ENCODE results near the gene ACOX3.

The ACOX3 gene

DNA sequence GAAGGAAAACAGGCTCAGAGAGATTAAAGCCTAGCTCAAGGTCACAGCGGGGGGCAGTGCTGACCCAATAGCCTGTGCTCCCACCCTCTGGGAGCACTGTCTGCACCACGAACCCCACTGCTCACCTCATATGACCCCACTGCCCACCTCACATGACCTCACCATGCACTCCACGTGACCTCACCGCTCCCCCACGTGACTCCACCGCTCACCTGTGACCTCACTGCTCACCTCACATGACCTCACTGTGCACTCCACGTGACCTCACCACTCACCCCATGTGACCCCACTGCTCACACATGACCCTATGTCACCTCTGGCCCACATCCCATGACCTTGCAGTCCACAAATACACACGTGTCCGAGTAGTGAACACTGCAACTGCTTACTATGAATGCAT, 55.4 kb downstream of the ACOX3 start:
- DNase-seq: no peak

DNA sequence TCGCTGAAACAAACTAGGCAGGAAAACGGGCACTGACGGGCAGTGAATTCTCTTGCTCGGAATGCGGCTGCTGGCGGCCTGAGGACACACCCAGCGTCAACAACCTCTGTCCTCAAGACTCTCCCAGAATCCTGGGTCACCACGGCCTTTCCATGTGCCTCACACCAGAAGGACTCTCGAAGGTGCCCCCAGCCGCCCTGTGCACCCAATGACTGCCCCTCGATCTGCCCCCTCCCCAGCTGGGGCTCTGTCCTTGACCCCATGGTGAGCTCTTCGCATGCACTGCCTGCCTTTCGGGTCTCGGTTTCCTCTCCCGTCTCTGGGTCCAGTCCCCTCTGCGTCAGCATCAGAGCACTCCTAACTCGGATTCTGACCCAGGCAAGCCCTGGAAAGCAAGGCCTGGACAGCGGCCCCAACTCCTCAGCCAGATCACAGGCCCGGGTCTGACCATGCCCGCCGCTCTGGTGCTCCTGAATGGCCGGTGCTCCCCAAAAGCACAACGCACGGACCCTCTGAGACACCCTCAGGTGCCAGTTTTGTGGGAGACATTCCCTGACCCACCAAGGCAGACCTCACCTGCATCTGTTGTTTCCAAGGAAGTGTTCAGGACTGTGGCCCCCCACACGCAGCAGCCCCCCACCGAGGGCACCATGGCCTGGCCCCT, 56.0 kb downstream of the ACOX3 start:
- no peak for DNase-seq

DNA sequence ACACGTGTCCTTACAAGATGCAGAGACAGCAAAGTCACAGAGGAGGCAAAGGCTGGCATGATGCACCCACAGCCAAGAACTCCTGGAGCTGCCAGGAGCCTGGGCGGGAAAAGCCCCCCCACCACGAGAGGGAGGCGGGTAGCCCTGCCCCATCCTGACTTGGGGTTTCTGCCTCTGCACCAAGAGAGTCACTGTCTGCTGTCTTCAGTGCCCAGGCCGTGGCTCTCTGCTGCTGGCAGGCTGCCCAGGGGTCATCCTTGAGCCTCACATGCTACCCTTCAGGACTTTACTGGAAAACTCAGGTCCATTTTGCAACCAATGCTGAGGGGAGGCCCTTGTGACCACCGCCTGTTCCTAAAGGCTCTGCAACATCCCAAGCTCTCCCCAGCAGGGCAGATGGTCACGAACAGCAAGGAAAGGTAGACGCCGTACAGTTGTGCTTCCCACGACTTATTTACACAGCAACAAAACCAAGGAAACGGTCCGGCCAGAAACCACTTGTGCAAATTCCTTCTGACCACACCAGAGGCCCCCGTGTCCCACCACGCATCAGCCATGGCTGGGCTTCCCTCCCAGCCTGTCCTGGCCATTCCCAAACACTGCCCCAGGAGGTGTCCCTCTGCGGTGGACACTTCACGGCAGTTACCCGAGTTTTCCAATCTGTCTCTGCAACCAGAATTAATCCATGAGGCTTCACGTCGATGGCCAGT, 56.9 kb downstream of the ACOX3 start:
- no peak for DNase-seq

- no peak for DNase-seq
Observed at GRCh38 chr4:8383016-8383415, 57.5 kb downstream of the ACOX3 start.

GRCh38 chr4:8381814-8382581, 58.5 kb downstream of the ACOX3 start:
- no peak for DNase-seq

- no peak for DNase-seq
Observed at GRCh38 chr4:8380511-8381415, 59.8 kb downstream of the ACOX3 start.

- DNase-seq: no peak
Observed at GRCh38 chr4:8379771-8380170, 60.8 kb downstream of the ACOX3 start.

DNA sequence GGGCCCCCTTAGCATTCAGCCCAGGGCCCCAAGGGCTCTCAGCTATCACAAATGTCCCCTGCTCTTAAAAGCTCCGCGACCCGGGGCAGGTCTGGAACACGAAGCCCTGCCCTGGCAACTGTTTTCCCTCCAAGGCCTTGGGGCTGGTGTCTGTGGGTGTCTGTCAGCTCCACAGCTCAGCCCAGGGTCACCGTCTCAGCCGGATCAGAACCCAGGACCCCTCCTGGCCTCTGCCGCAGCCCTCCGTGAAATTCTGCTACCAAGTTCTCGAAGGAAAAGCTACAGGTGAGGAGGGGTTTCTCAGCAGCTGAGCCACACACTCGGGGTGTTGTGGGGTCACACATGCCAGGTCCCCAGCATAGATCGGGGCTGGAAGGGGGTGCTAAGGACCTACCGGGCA, 61.2 kb downstream of the ACOX3 start:
- DNase-seq: no peak

DNA sequence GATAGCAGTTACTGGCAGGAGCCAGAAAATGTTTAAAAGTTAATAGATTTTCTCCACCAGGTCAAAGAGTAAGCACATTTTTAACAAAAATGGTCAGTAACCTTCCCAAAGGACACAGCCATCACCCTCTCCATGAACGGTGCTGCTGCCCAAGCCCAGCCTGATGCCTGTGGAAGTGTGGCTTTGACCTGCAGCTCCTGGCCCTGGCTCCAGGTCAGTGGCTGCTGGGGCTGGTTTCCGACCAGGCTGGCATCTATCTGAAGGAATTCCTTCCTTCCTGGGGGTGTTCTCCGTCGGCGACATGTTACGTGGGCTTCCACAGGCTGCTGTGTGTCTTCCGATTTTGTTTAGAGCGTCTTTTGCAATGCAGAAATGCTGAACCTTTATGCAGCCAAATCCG, 61.7 kb downstream of the ACOX3 start:
- no peak for DNase-seq

DNA sequence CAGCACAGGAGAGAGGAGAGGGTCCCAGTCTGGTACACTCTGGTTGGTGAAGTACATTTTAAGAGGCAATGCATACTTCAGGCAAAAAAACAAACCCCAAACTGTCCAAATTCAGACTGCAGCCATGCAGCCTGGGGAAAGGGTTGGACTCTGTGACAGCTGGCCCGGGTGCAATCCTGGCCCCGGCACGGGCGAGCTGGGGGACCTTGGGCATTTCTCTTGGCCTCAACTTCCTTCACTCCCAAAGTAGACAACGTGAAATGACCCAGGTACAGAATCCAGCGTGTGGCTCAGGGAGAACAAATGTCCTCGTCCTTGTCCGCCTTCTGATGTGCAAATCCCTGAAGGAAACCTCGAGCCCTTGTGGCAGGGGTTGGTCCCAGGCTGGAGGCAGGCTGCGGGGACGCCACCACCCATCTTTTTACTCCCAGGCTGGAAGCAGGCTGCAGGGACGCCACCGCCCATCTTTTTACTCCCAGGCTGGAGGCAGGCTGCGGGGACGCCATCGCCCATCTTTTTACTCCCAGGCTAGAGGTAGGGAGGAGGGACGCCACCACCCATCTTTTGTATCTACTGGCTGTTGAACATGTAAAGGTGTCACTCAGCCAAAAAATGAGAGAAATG, 62.3 kb downstream of the ACOX3 start:
- DNase-seq: no peak

- no peak for DNase-seq
Observed at GRCh38 chr4:8377103-8378075, 63.1 kb downstream of the ACOX3 start.

DNA sequence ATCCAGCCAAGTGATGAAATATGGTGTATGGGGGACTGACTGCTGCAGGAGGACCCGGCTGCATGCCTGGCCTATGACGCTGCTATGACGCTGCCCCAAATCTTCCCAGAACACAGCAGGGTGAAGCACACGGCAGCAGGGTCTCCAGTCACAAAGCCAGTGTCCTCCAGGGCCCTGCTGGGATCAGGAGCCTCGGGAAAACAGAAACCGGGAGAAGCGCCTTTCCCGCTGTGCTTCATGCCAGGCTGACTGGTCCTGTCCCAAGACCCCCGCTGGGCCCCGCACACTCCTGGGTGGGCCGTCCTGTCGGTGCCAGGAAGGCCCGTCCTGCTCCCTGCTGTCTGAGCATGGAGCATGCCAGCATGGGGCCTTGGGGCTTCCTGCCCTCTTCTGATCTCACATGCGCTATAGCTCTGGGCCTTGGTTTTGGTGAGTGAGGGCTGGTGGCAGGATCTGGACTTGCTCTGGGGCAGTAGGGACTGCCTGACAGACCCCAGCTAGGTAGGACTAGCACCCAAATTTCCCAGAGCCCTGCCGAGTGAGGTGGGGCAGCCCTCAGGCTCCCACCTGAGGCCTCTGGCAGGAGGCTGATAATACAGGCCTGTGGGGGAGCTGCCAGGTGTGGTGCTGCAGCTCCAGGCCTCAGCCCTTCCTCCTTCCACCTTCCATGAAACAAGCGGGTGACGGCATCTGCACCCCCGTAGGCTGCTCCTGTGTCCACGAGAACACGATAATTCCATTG, 64.0 kb downstream of the ACOX3 start:
- DNase-seq: peak; percentile 44

- no peak for DNase-seq
Observed at GRCh38 chr4:8374851-8375649, 65.5 kb downstream of the ACOX3 start.

DNA sequence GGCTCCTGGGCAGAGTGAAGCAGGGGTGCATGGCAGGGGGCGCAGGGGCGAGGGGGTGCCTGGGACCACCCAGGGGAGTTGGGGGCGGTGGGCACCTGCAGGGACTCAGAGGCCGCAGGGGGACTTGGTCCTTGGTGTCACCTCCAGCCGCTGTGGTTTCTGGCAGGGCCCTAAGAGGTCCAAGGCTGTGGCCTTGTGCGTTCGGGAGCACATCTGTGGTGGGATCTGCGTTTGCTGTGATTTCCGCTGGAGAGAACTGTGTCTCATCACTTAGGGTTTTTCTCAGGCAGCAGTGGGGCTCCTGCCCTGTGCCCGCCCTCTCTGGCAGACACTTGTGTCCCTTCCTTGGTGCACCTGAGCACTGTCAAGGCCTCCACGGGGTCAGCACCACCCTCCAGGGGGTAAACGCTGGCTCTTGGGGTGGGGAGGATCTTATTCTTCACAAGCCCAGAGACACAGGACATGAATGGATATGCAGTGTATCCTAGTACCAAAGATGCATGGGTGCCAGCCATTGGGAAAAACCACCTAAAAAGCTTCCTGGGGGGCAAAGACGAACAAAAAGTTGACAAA, 66.5 kb downstream of the ACOX3 start:
- no peak for DNase-seq

DNA sequence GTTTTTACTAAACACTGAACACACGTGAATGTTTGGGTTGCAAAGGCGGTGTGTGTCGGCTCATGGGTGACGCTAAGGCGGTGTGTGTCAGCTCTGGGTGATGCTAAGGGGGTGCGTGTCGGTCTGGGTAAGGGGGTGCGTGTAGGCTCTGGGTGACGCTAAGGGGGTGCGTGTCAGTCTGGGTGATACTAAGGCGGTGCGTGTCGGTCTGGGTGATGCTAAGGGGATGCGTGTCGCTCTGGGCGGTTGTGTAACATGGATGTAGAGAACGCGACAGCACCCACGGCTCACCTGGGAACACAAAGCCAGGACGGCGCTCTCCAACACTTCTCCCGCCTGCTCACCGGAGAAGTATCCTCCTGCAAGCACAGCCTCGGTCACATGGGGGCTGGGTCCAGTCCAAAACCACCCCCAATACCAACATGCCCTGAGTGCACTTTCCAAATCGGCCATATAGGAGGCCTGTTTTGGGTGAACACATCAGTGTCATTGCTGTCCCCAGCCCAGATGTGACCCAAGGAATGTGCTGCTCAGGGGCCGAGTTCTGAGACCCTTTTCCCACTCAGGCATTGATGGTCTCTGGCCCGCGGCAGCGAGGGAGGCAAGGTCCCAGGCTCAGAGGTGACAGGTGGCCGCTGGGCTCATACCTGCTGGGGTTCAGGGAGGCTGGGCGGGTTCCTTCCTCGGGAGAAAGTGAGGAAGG, 67.1 kb downstream of the ACOX3 start:
- no peak for DNase-seq

DNA sequence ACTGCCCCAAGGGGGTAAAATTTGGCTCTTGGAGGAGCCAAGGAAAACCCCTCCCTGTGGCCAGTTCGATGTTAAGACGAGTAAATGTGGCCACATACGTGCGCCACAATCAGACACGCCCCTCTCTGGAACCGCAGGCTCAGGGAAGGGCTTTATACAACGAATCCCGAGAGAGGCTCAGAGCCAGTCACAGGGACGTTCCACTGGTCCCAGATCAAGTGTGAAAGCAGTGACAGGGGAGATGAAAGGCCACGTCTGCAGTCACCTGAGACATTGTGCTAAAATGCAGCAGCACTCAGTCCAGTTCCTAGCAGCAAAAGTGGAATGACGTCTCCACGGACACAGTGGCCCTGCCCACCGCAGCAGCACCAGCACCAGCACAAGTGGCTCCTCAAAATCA, 68.0 kb downstream of the ACOX3 start:
- DNase-seq: no peak

- DNase-seq: no peak
Observed at GRCh38 chr4:8371596-8371995, 68.9 kb downstream of the ACOX3 start.

GRCh38 chr4:8370835-8371595, 69.5 kb downstream of the ACOX3 start:
- peak; percentile 31 for DNase-seq

All from COR-L47 (cell line).